HG03066 (cell line): Measurements from ENCODE around the gene SPATA25.
"Not testable (repeated sequence)": the region's sequence is repeated elsewhere in the genome, so short reads cannot be mapped to it uniquely, and the experiment has no call there.

Source experiments
- ATAC-seq: cut with Tn5 transposase; IDR thresholded peaks from one replicate; pipeline ENCODE4 v1.9.1; 2021; ENCODE audit warnings: low read depth; ENCODE audit not compliant: unreplicated experiment

Gene SPATA25

GRCh38 chr20:45887346-45887715, at the start of gene SPATA25:
Gene SPATA25, minus strand, starts transcription at chr20:45887622. Its CDS starts 32 bp downstream, at chr20:45887590.
- ATAC-seq: no peak

DNA sequence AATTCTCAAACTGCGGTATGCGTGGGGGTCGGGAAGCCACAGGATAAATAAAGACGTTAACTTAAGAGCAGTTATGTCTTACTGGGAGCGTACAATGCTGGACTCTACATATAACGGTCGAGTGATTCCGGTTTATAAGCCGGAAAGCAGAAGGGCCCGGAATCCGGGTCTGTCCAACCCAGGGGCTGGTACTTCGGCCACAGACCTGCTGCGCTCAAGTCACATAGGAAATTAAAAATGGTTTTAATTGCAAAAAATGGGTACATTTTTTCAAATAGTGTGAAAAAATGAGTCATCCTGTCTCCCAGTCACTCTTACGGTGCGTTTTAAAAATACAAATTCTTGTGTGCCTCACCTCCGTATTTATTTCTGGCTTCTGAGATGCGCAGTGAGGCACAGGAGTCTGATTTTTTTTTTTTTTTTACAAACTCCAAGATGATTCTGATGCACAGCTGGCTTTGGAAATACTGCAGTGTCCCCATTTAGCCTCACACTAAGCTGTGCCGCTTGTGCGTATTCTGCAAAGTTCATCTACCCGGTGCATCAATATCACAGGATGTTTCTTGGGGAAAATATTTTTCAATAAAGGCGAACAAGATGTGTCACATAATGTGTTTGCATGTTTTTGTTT, 48.1 kb upstream of the SPATA25 start:
- peak; percentile 7 for ATAC-seq

DNA sequence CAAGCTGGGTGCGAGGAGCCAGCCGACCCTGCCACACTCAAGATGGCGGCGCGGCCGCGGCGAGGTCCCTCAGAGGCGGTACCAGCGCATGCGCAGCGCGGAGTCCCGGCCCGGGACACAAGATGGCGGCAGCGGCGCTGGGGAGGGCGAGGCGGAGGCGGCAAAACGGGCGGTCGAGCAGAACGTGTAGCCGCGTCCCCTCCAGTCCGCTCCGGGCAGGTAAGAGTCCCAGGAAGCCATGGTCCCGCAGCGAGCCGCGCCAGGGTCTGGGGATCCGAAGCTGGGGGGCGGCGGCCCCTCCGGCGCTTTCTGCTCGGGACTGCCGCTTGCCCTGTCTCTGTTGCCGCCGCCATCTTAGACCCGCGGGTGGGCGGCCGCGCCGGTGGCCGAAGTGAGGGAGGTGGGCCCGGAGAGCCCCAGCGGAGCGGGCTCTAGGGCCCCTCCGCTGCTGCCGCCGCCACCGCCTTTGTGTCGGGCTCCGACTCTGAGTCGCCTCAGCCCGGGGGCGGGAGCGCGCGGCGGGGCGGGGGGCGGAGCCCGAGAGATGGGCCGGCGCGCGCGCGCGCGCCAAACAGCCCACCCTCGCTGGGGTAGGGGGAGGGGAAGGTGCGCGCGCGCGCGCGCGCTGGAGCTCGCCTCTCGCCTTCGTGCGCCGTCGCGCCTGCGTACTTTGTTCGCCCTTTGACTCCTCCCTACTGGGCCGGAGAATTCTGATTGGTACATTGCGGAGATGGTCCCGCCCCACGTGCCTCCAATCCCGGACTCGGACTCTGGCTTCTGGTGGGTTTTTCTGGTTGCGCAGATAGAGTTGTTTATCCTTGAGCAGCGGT, 47.4 kb upstream of the SPATA25 start, which contains the start of gene PCIF1:
PCIF1 (plus strand) TSS at position 98 of the 830 bp plus-strand sequence. CDS start 4,317 bp downstream, outside the sequence.
- ATAC-seq: peak; percentile 72

DNA sequence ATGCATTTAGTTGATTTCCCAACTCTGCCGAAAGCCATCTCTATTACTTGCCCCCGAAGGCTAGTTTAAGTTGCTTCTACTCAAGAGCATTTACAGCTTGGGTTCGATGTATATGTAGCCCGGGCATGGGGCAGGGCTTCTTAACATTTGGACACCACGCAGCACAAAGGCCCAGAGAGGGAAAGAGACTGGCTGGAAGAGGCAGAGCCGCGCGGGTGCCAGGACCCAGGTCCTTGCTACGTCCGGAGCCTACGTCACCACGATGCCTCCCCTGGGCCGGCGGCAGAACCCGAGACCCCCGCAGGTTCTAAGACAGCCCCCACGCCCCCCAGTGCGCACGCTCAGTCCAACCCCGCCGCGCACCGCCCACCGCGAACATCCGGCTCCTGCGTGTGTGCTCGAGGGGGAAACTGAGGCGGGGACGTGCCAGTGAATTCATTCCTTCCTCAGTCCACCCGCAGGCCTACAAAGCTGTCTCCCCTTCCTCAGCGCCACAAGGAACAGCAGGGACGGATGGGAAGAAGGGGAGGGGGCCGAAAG, 46.7 kb upstream of the SPATA25 start:
- no peak for ATAC-seq

GRCh38 chr20:45933266-45934045, 46.0 kb upstream of the SPATA25 start:
- no peak for ATAC-seq

DNA sequence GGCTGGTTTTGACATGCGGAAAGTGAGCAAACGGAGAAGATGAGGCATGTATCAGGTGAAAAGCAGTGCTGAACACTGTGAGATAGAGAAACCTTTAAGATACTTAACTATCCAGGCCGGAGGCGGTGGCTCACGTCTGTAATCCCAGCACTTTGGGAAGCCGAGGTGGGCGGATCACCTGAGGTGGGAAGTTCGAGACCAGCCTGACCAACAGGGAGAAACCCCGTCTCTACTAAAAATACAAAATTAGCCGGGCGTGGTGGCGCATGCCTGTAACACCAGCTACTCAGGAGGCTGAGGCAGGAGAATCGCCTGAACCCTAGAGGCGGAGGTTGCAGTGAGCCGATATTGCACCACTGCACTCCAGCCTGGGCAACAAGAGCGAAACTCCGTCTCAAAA, 44.3 kb upstream of the SPATA25 start:
- ATAC-seq: not testable (repeated sequence)

DNA sequence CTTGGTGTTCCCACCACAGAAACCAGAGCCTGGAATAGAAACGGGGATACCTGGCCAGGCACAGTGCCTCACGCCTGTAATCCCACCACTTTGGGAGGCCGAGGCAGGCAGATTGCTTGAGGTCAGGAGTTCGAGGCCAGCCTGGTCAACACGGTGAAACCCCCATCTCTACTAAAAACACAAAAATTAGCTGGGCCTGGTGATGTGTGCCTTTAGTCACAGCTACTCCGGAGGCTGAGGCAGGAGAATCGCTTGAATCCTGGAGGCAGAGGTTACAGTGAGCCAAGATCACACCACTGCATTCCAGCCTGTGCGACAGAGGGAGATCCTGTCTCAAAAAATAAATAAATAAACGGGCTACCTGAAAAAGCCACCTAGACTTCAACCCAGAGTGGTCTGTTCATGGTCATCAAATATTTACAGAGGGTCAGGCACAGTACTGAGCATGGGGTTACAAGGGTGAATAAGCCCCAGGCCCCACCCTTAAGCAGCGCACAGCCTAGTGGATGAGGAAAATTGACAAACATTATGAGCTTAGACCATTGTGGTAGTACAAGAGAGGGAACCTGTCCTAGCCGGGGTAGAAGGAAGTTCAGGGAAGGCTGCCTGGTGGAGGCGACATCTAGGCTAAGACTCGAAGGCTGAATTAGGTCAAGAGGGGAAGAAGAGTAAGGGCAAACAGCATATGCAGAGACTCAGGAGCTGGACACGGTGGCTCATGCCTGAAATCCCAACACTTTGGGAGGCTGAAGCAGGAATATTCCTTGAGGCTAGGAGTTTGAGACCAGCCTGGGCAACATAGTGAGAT, 39.9 kb upstream of the SPATA25 start:
- no peak for ATAC-seq

DNA sequence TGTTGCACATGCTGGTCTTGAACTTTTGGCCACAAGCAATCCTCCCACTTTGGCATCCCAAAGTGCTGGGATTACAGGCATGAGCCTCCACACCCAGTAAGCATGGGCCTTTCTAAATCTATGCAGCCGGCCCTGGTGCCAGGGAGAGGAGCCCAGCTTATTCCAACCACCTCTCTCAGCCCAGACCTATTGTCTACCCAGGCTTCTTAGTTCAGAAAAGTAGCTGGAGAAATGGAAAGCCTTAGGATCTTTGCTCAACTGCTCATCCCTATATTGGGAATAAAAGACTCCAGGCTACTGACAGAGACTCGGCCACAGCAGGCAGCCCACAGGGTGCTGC, 39.3 kb upstream of the SPATA25 start:
- no peak for ATAC-seq

DNA sequence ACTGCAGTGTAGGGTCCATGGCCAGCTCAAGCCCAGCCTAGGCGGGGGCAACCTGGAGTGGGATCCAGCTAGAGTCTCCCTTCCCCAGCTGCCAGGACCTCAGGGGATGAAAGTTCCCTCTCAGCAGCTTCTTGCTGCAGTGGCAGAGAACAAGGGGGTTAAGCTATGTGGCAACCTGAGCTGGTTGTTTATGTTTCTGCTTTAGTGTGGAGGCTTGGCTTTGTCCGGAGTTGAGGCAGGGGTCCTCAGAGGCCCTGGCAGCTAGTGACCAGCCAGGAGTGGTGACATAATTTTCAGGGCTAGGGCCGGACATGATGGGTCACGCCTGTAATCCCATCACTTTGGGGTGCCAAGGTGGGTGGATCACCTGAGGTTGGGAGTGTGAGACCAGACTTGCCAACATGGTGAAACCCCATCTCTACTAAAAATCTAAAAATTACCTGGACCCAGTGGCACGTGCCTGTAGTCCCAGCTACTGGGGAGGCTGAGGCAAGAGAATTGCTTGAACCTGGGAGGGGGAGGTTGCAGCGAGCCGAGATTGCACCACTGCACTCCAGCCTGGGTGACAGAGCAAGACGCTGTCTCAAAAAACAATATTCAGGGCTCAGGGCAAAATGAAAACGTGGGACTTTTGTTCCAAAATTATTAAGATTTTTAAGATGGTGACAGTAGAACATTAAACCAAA, 38.5 kb upstream of the SPATA25 start:
- no peak for ATAC-seq

- no peak for ATAC-seq
These were observed 37.2 kb upstream of the SPATA25 start for GRCh38 chr20:45924391-45925261.

- no peak for ATAC-seq
These were observed 34.1 kb upstream of the SPATA25 start for GRCh38 chr20:45921337-45922189.

DNA sequence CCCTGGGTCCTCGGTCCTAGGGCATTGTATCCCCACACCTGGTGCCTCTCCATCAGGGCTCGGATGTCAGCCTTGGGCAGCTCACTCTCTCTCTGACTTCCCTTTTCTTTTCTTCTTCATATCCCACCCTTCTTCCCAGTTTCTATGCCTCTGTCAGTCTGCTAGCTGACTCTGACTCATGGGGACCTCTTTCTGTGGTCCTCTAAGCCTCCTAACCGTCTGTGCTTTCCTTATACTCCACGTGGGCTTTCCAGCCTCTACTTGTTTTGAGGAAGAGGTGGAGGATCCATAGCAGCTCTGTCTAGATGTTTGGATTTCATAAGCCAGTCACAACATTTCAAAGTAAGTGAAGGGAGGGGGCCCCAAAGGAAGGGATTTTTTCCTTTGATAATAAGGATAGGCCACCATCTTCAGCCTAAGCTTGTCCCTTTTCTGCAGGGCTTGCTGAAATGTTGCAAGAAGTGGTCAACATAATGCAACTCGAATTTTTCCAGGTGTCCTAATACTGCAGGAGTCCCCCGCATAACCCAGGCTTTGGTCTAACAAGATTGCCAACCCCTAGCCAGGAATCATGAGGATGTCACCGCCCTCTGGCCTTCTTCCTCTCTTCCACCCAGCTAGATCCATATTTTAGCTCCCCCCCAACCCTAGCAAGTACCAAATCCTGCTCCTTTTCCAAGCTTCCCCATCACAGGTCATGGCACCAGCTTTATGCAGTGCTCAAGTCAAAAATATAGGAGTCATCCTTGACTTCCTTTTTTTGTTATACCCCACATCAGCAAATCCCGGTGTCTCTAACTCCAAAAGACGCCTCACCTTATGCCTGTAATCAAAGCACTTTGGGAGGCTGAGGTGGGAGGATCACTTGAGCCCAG, 33.3 kb upstream of the SPATA25 start:
- ATAC-seq: no peak

DNA sequence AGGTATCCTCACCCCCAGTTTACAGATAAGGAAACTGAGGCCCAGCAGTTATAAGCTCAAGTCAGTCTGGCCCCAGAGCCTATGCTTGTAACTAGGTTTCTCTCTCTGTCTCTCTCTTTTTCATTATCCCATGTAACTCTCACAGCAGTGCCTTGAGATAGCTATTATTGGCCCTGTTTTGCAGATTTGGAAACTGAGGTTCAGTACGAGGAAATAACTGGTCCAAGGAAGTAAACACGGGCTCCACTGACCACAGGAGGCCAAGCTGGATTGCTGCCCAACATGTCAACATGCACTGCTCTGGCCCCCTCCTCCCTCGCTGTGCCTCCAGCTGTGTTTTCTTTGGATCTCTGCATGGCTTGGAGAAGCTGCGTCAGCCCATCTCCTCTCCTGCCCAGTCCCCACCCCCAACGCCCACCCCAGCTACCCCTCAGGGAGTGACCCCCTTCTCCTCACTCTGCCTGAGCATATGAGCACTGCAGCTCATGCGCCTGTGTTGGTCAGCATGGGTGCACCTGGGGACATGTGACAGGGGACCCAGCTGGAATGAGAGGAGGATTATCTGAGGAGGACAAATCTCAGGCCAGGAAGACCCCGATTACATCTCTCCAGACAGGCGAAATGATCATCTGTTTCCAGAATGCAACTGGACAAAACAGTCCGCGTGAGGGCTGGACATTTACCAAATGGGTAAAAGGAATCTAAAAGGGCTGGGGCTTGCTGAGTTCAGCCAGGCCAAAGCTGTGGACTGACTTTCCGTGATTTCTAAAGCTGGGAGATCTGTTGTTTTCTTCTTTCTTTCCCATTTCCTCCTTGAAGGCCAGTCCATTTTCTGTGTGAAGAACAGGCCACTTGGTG, 32.3 kb upstream of the SPATA25 start:
- ATAC-seq: no peak

GRCh38 chr20:45918779-45919537, 31.5 kb upstream of the SPATA25 start:
- no peak for ATAC-seq

- ATAC-seq: no peak
These were observed 30.8 kb upstream of the SPATA25 start for GRCh38 chr20:45918182-45918737.
